ENCODE results near the gene ERRFI1. TPM values are rescaled to one million over a fixed set of nuclear protein-coding genes. Genes with fewer than 3 reads are reported as not detected.
"Not testable (repeated sequence)": the region's sequence is repeated elsewhere in the genome, so short reads cannot be mapped to it uniquely, and the experiment has no call there.

Gene ERRFI1
- total RNA-seq, 2 donors from 2014 or later = 1.8 to 3.1 TPM

GRCh38 chr1:8053878-8054567, 27.9 kb upstream of the ERRFI1 start:
- H3K4me3 Mint-ChIP-seq = no peak overlapping the region
- no peaks in the 10 kb centered on the region for H3K9me3 Mint-ChIP-seq
- no peaks in the 10 kb centered on the region for H3K4me1 Mint-ChIP-seq
- no peaks in the 10 kb centered on the region for H3K36me3 Mint-ChIP-seq (ENCODE audit: low read depth)
- ATAC-seq (replicated peaks) = no peak
- H3K27me3 Mint-ChIP-seq = no peaks in the 10 kb centered on the region
- H3K27ac Mint-ChIP-seq = no peak overlapping the region

GRCh38 chr1:8051650-8052049, 25.5 kb upstream of the ERRFI1 start:
- H3K36me3 Mint-ChIP-seq (ENCODE audit: low read depth) = no peaks in the 10 kb centered on the region
- no peak overlapping the region for H3K4me3 Mint-ChIP-seq
- H3K4me1 Mint-ChIP-seq = peaks cover 4% of the 10 kb centered on the region
- ATAC-seq (replicated peaks) = no peak
- H3K27ac Mint-ChIP-seq = no peak overlapping the region
- H3K9me3 Mint-ChIP-seq = no peaks in the 10 kb centered on the region
- peaks cover 6% of the 10 kb centered on the region for H3K27me3 Mint-ChIP-seq

GRCh38 chr1:8049229-8049628, 23.1 kb upstream of the ERRFI1 start:
- not testable (repeated sequence) for H3K4me3 Mint-ChIP-seq; H3K27me3 Mint-ChIP-seq; H3K4me1 Mint-ChIP-seq; H3K9me3 Mint-ChIP-seq; H3K27ac Mint-ChIP-seq; ATAC-seq (replicated peaks); H3K36me3 Mint-ChIP-seq (ENCODE audit: low read depth)

GRCh38 chr1:8047686-8048445, 21.8 kb upstream of the ERRFI1 start:
- Mint-ChIP-seq H3K9me3 (no peaks in the 10 kb centered on the region), H3K27me3 (peaks cover 9% of the 10 kb centered on the region), H3K4me3 (no peak overlapping the region), H3K4me1 (peaks cover 9% of the 10 kb centered on the region), H3K27ac (no peak overlapping the region), H3K36me3 (ENCODE audit: low read depth) (no peaks in the 10 kb centered on the region)
- ATAC-seq (replicated peaks) = no peak

- H3K27ac Mint-ChIP-seq = no peak overlapping the region
These were observed 21.0 kb upstream of the ERRFI1 start for GRCh38 chr1:8047112-8047511.

GRCh38 chr1:8046391-8046790, 20.3 kb upstream of the ERRFI1 start:
- H3K27ac Mint-ChIP-seq = no peak overlapping the region
- no peaks in the 10 kb centered on the region for H3K9me3 Mint-ChIP-seq
- no peak for ATAC-seq (replicated peaks)
- H3K4me3 Mint-ChIP-seq = peak overlapping the region; percentile 13
- H3K4me1 Mint-ChIP-seq = peaks cover 9% of the 10 kb centered on the region
- peaks cover 9% of the 10 kb centered on the region for H3K27me3 Mint-ChIP-seq
- no peaks in the 10 kb centered on the region for H3K36me3 Mint-ChIP-seq (ENCODE audit: low read depth)

More at GRCh38 chr1:8047112-8047511, 21.0 kb upstream of the ERRFI1 start:
- H3K4me3 Mint-ChIP-seq = no peak overlapping the region
- H3K36me3 Mint-ChIP-seq (ENCODE audit: low read depth) = no peaks in the 10 kb centered on the region
- peaks cover 9% of the 10 kb centered on the region for H3K4me1 Mint-ChIP-seq
- peaks cover 9% of the 10 kb centered on the region for H3K27me3 Mint-ChIP-seq
- no peaks in the 10 kb centered on the region for H3K9me3 Mint-ChIP-seq
- ATAC-seq (replicated peaks) = no peak

GRCh38 chr1:8043621-8044020, 17.5 kb upstream of the ERRFI1 start:
- H3K4me1 Mint-ChIP-seq = peaks cover 9% of the 10 kb centered on the region
- no peaks in the 10 kb centered on the region for H3K9me3 Mint-ChIP-seq
- no peak for ATAC-seq (replicated peaks)
- H3K36me3 Mint-ChIP-seq (ENCODE audit: low read depth) = no peaks in the 10 kb centered on the region
- no peak overlapping the region for H3K4me3 Mint-ChIP-seq
- no peak overlapping the region for H3K27ac Mint-ChIP-seq
- H3K27me3 Mint-ChIP-seq = peaks cover 9% of the 10 kb centered on the region

- H3K27ac Mint-ChIP-seq = no peak overlapping the region
- no peak for ATAC-seq (replicated peaks)
- H3K4me1 Mint-ChIP-seq = peaks cover 4% of the 10 kb centered on the region
- H3K27me3 Mint-ChIP-seq = peaks cover 4% of the 10 kb centered on the region
- H3K4me3 Mint-ChIP-seq = no peak overlapping the region
- H3K36me3 Mint-ChIP-seq (ENCODE audit: low read depth) = no peaks in the 10 kb centered on the region
- no peaks in the 10 kb centered on the region for H3K9me3 Mint-ChIP-seq
These were observed 16.0 kb upstream of the ERRFI1 start for GRCh38 chr1:8042134-8042533.

GRCh38 chr1:8040586-8040985, 14.5 kb upstream of the ERRFI1 start:
- H3K4me3 Mint-ChIP-seq = no peak overlapping the region
- ATAC-seq (replicated peaks) = no peak
- no peaks in the 10 kb centered on the region for H3K9me3 Mint-ChIP-seq
- H3K27ac Mint-ChIP-seq = no peak overlapping the region
- peaks cover 3% of the 10 kb centered on the region for H3K27me3 Mint-ChIP-seq
- H3K4me1 Mint-ChIP-seq = no peaks in the 10 kb centered on the region
- H3K36me3 Mint-ChIP-seq (ENCODE audit: low read depth) = no peaks in the 10 kb centered on the region

- no peaks in the 10 kb centered on the region for H3K36me3 Mint-ChIP-seq (ENCODE audit: low read depth)
- ATAC-seq (replicated peaks) = no peak
- H3K4me1 Mint-ChIP-seq = no peaks in the 10 kb centered on the region
These were observed 13.0 kb upstream of the ERRFI1 start for GRCh38 chr1:8039071-8039470.

GRCh38 chr1:8035289-8035688, 9.2 kb upstream of the ERRFI1 start:
- no peak overlapping the region for H3K4me3 Mint-ChIP-seq
- no peak for ATAC-seq (replicated peaks)
- no peaks in the 10 kb centered on the region for H3K36me3 Mint-ChIP-seq (ENCODE audit: low read depth)
- no peaks in the 10 kb centered on the region for H3K4me1 Mint-ChIP-seq
- H3K27me3 Mint-ChIP-seq = peaks cover 3% of the 10 kb centered on the region
- H3K27ac Mint-ChIP-seq = peak overlapping the region; percentile 45
- H3K9me3 Mint-ChIP-seq = no peaks in the 10 kb centered on the region

More at GRCh38 chr1:8039071-8039470, 13.0 kb upstream of the ERRFI1 start:
- H3K27me3 Mint-ChIP-seq = peaks cover 3% of the 10 kb centered on the region
- no peaks in the 10 kb centered on the region for H3K9me3 Mint-ChIP-seq
- no peak overlapping the region for H3K27ac Mint-ChIP-seq
- no peak overlapping the region for H3K4me3 Mint-ChIP-seq

GRCh38 chr1:8033322-8033721, 7.2 kb upstream of the ERRFI1 start:
- H3K9me3 Mint-ChIP-seq = no peaks in the 10 kb centered on the region
- ATAC-seq (replicated peaks) = no peak
- peaks cover 3% of the 10 kb centered on the region for H3K27me3 Mint-ChIP-seq
- H3K36me3 Mint-ChIP-seq (ENCODE audit: low read depth) = no peaks in the 10 kb centered on the region
- no peak overlapping the region for H3K4me3 Mint-ChIP-seq
- peak overlapping the region; percentile 2 for H3K27ac Mint-ChIP-seq
- no peaks in the 10 kb centered on the region for H3K4me1 Mint-ChIP-seq

GRCh38 chr1:8032366-8032910, 6.3 kb upstream of the ERRFI1 start:
- Mint-ChIP-seq H3K27ac (no peak overlapping the region), H3K36me3 (ENCODE audit: low read depth) (no peaks in the 10 kb centered on the region)
- no peak for ATAC-seq (replicated peaks)

GRCh38 chr1:8031176-8031785, 5.2 kb upstream of the ERRFI1 start:
- no peak overlapping the region for H3K4me3 Mint-ChIP-seq
- no peak overlapping the region for H3K27ac Mint-ChIP-seq
- no peaks in the 10 kb centered on the region for H3K36me3 Mint-ChIP-seq (ENCODE audit: low read depth)
- peaks cover 8% of the 10 kb centered on the region for H3K27me3 Mint-ChIP-seq
- peaks cover 6% of the 10 kb centered on the region for H3K4me1 Mint-ChIP-seq
- no peaks in the 10 kb centered on the region for H3K9me3 Mint-ChIP-seq
- ATAC-seq (replicated peaks) = no peak

More at GRCh38 chr1:8032366-8032910, 6.3 kb upstream of the ERRFI1 start:
- Mint-ChIP-seq H3K4me1 (no peaks in the 10 kb centered on the region), H3K4me3 (no peak overlapping the region), H3K9me3 (no peaks in the 10 kb centered on the region), H3K27me3 (peaks cover 3% of the 10 kb centered on the region)

- Mint-ChIP-seq H3K36me3 (ENCODE audit: low read depth) (peaks cover 6% of the 10 kb centered on the region), H3K4me1 (peaks cover 11% of the 10 kb centered on the region), H3K4me3 (no peak overlapping the region), H3K27ac (no peak overlapping the region), H3K9me3 (no peaks in the 10 kb centered on the region), H3K27me3 (peaks cover 16% of the 10 kb centered on the region)
- ATAC-seq (replicated peaks) = no peak
These were observed 2.4 kb upstream of the ERRFI1 start for GRCh38 chr1:8028571-8028910.
